SK-N-MC (cell line): ENCODE data around the gene HELZ.

Experiments
- EZH2 ChIP-seq: fragments of 200-600 bp; sonication (generic); IDR thresholded peaks from one replicate; pipeline ENCODE4 v1.6.1; 2017; ENCODE audit warnings: antibody characterized with exemption
- POLR2AphosphoS5 ChIP-seq: IDR thresholded peaks from 2 replicates; pipeline ENCODE4 v1.6.1; 2012; ENCODE audit warnings: mild to moderate bottlenecking, low read depth, low read length, borderline replicate concordance

- TF ChIP-seq POLR2AphosphoS5, result no peak
- TF ChIP-seq EZH2, result no peak
These were observed 190.4 kb downstream of the HELZ start for GRCh38 chr17:67054608-67055007.
